OCI-M2 (cell line): Measurements from ENCODE around the gene APOBEC3C.
"Not testable (repeated sequence)": the region's sequence is repeated elsewhere in the genome, so short reads cannot be mapped to it uniquely, and the experiment has no call there.

ENCODE experiments used
- DNase-seq: peaks from one replicate; lab custom pipeline; 2025; ENCODE audit not compliant: unreplicated experiment; lab: John Stamatoyannopoulos, UW

APOBEC3C gene

GRCh38 chr22:39055658-39056057 is 41.6 kb downstream of the APOBEC3C start:
- DNase-seq = no peak

GRCh38 chr22:39061290-39061689 is 47.2 kb downstream of the APOBEC3C start:
- DNase-seq = not testable (repeated sequence)

GRCh38 chr22:39061951-39062350 is 47.9 kb downstream of the APOBEC3C start:
- DNase-seq = not testable (repeated sequence)

- not testable (repeated sequence) for DNase-seq
Measured at GRCh38 chr22:39063904-39064303, 49.8 kb downstream of the APOBEC3C start.

GRCh38 chr22:39066442-39067276 is 52.6 kb downstream of the APOBEC3C start:
- not testable (repeated sequence) for DNase-seq

GRCh38 chr22:39068033-39068785 is 54.2 kb downstream of the APOBEC3C start:
- no peak for DNase-seq
